Glutamatergic neuron (in vitro differentiated cells): Measurements from ENCODE around the gene CEP164. TPM values are rescaled to one million over a fixed set of nuclear protein-coding genes. Genes with fewer than 3 reads are reported as not detected.
A peak's percentile ranks its signal among the peaks of the same experiment; 100 is the strongest.

ENCODE experiments used
- DNase-seq: peaks from one replicate; pipeline ENCODE4 v3.0.0; 2022
- H3K27ac Mint-ChIP-seq: one replicate; pipeline ENCODE4 v1.8.0; 2020; ENCODE audit warnings: mild to moderate bottlenecking, mixed read lengths, inconsistent platforms; ENCODE audit not compliant: unreplicated experiment
- H3K27me3 Mint-ChIP-seq: one replicate; pipeline ENCODE4 v1.8.0; 2020; ENCODE audit warnings: mild to moderate bottlenecking, moderate library complexity, mixed read lengths, inconsistent platforms; ENCODE audit not compliant: unreplicated experiment
- H3K36me3 Mint-ChIP-seq: one replicate; pipeline ENCODE4 v1.8.0; 2020; ENCODE audit warnings: mild to moderate bottlenecking, mixed read lengths, inconsistent platforms; ENCODE audit not compliant: unreplicated experiment
- H3K4me1 Mint-ChIP-seq: one replicate; pipeline ENCODE4 v1.8.0; 2020; ENCODE audit warnings: mild to moderate bottlenecking, low read depth, mixed read lengths, inconsistent platforms; ENCODE audit not compliant: unreplicated experiment
- H3K4me3 Mint-ChIP-seq: one replicate; pipeline ENCODE4 v1.8.0; 2020; ENCODE audit warnings: mild to moderate bottlenecking, mixed read lengths, inconsistent platforms; ENCODE audit not compliant: unreplicated experiment
- H3K9me3 Mint-ChIP-seq: one replicate; pipeline ENCODE4 v1.8.0; 2020; ENCODE audit warnings: mild to moderate bottlenecking, moderate library complexity, mixed read lengths, inconsistent platforms; ENCODE audit not compliant: unreplicated experiment
- total RNA-seq: library from RNA; stranded (reverse); fragmentation: NEBNext Ultra II Directional; extraction: Animal tissue kit (Norgen Biotek cat#: 25700); gene quantifications from one replicate; pipeline ENCODE4 v1.2.1, GENCODE V29; 2021; ENCODE audit not compliant: unreplicated experiment
- TF ChIP-seq, protein P1 (sequence below): fragments of 200-600 bp; sonication (generic); IDR thresholded peaks from one replicate; pipeline ENCODE4 v1.5.0; 2021; ENCODE audit not compliant: partially characterized antibody, unreplicated experiment

The CEP164 gene
- total RNA-seq, 1 donor from 2014 or later = 27.1 TPM

DNA sequence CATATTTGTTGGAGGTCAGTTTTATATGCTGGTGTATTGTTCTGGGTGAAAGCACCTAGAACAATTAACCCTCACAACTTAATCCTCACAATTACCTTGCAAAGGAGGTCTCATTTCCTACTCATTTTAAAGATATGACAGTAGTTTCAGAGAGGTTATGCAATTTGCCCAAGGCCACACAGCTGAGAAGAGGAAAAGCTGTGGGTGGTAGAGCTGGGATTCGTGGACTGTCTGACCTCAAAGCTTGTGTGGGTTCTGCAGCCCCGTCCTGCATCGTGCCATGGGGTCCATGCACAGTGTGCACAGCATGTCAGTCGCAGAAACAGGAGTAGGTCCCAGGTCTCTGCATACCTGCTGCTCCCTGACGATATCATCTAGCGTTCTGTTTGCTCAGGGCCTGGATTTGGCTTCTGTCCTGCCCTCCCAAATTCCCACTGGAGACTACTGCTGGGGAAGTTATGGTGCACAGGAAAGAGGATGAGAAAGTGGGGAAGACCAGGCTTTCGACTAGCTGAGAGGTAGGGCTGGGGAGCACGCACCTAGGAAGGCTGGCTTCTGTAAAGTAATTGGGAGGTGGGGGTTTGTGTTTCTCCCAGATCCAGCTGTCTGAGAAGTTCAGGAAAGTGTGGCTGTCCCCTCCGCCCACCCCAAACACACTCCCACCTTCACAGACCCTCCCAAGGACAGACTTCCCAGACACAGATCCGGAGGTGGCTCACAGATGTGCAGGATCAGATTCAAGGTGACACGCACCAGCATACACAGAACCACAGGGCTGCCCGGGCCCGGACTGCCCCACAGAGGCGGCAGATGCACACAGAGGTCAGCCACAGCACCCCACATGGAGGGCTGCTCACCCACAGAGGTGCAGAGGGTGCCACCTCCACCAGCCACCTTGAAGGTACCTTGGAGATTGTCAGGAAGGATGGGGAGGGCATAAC lies 13.6 kb upstream of the CEP164 start:
- H3K4me3 Mint-ChIP-seq = peak overlapping the region; percentile 81
- peaks cover 9% of the 10 kb centered on the region for H3K4me1 Mint-ChIP-seq
- H3K27me3 Mint-ChIP-seq = peaks cover 4% of the 10 kb centered on the region
- H3K36me3 Mint-ChIP-seq = no peaks in the 10 kb centered on the region
- DNase-seq = no peak
- TF ChIP-seq, protein P1, sequence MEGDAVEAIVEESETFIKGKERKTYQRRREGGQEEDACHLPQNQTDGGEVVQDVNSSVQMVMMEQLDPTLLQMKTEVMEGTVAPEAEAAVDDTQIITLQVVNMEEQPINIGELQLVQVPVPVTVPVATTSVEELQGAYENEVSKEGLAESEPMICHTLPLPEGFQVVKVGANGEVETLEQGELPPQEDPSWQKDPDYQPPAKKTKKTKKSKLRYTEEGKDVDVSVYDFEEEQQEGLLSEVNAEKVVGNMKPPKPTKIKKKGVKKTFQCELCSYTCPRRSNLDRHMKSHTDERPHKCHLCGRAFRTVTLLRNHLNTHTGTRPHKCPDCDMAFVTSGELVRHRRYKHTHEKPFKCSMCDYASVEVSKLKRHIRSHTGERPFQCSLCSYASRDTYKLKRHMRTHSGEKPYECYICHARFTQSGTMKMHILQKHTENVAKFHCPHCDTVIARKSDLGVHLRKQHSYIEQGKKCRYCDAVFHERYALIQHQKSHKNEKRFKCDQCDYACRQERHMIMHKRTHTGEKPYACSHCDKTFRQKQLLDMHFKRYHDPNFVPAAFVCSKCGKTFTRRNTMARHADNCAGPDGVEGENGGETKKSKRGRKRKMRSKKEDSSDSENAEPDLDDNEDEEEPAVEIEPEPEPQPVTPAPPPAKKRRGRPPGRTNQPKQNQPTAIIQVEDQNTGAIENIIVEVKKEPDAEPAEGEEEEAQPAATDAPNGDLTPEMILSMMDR = no peak
- H3K27ac Mint-ChIP-seq = no peak overlapping the region
- peaks cover 1% of the 10 kb centered on the region for H3K9me3 Mint-ChIP-seq

DNA sequence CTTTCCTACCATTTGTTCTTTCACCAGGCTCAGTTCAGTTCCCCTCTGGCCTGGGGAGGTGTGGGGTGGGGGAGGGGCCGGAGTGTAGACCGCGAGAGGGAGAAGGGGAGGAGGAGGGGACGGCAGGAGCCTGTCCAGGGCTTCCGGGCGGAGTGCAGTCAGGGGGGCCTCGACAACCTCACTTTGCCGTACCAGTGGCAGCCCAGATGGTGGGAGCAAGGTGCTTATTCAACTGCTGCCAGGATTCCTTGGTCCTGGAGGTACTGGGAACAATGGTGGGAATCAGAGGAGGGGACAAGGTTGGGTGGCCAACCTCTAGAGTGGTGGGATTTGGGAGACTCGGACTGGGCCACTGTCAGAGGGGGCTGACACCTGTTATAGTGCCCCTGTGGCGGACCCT lies 12.8 kb upstream of the CEP164 start:
- TF ChIP-seq, protein P1 = no peak

DNA sequence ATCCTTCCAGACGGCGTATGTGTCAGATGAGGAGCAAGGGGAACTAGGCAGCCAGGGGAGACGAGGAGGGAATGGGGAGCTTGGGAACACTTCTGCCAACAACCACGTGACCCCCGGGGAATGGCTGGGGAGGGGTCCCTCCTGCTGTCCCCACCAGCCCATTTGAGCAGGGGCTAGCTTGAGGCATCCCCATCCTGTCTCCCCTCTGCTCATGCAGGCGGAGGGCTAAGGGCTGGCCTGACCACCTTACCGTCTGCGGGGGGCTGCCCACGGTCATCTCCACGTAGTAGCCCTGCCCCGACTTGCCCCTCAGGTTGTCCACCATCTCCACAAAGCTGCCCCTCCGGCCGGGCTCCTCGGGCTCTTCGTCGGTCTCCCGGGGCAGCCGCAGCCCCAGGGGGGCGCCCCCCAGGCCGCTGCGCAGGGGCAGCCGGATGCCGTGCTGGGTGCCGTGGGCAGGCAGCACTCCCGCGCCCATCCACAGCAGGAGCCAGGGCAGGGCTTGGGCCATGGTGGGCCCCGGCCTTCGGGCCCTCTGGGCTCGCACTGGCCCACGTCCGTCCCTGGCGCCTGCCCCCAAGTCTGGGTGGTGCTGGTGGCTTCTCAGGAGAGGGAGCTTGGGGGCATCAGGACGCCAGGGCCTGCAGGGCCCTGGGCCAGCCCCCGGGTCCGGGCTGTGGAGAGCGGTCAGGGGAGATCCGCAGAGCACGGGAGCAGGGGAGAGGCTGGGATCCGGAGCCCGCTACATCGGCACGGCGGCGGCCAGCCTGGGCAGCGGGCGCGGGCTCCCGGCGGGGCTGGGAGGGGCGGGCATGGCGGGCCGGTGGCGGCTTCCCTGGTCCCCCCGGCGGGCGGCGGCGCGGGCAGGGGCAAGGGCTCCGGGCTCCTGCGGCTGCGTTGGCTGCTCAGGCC lies 12.1 kb upstream of the CEP164 start:
- TF ChIP-seq, protein P1 = no peak
- Mint-ChIP-seq H3K4me1 (peaks cover 9% of the 10 kb centered on the region), H3K27me3 (peaks cover 4% of the 10 kb centered on the region), H3K4me3 (peak overlapping the region; percentile 95), H3K9me3 (peaks cover 1% of the 10 kb centered on the region), H3K27ac (no peak overlapping the region), H3K36me3 (no peaks in the 10 kb centered on the region)
- DNase-seq = peak; percentile 23

More for the DNA sequence above, 12.8 kb upstream of the CEP164 start:
- DNase-seq = no peak
- no peak overlapping the region for H3K27ac Mint-ChIP-seq
- peaks cover 9% of the 10 kb centered on the region for H3K4me1 Mint-ChIP-seq
- H3K27me3 Mint-ChIP-seq = peaks cover 4% of the 10 kb centered on the region
- H3K4me3 Mint-ChIP-seq = peak overlapping the region; percentile 81
- peaks cover 1% of the 10 kb centered on the region for H3K9me3 Mint-ChIP-seq
- H3K36me3 Mint-ChIP-seq = no peaks in the 10 kb centered on the region

DNA sequence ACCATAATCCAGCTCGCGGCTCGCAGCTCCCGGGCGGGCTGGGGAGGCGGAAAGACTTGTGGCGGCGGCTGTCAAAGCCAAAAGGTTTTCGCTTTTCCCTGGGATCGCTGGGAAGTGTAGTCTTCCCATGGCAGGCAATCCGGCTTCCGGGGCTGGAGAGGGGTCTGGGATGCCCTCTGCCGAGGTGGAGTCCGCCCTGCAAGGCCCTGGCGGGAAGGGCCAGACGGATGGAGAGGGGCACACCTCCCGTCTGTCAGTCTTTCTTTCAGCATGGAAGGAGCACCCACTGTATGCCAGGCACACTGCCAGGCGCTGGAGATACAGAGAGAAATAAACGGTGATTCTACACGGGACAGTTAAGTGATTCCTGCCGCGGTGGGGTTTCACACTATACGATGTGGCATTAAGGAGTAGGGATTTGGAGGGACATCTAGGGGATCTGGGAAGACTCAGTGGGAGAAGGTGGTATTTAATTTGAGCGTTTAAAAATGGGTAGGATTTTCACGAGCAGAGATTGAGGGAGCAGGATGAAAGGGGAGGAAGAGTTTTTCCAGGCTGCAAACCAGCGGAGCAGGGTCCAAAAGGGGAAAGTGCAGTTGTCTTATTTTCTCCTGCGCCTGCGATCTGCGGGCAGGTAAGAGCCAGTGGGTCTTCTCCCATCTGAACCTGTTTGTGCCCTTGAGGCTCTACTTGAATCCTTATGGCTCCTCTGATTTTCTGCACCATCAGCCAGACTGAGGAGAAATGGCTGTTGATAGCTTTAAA lies 11.3 kb upstream of the CEP164 start, which contains the start of gene BACE1:
Gene BACE1, minus strand, starts transcription at position 60 of the 765 bp plus-strand sequence. CDS start 461 bp downstream, outside the sequence.
- Mint-ChIP-seq H3K36me3 (no peaks in the 10 kb centered on the region), H3K27ac (peak within 1 kb of the TSS; percentile 5), H3K4me3 (peak within 1 kb of the TSS; percentile 95), H3K4me1 (peaks cover 9% of the 10 kb centered on the region), H3K9me3 (peaks cover 1% of the 10 kb centered on the region), H3K27me3 (peaks cover 4% of the 10 kb centered on the region)
- TF ChIP-seq, protein P1 = no peak
- DNase-seq = peak; percentile 87
